Measurements from ENCODE around the gene PPM1B. TPM values are rescaled to one million over a fixed set of nuclear protein-coding genes. Genes with fewer than 3 reads are reported as not detected.

PPM1B gene
- total and polyA plus RNA-seq, 9 of the 15 experiments (the other 6 are each of a cell fraction or from before 2014, with no cell fraction given) = 8.9 to 44.0 (median 28.6) TPM

- in situ Hi-C loops (cut with MboI) (no loop called here), intact Hi-C loops (cut with micrococcal nuclease) (no loop called here)
- BruUV-seq (replicated peaks) = no TSS peak
- DNase-seq (ENCODE audit: extremely low read depth in 1 of 4, low spot score in 3 of 4) = no peak
- Histone ChIP-seq H3K27ac (ENCODE audit: extremely low read depth, low read depth, low read length) (no peak overlapping the region), H3K27me3 (ENCODE audit: control insufficient read depth in 2 of 2, insufficient read depth in 2 of 2, low read length in 2 of 2) (no peaks in the 10 kb centered on the region), H3K9me3 (replicated peaks; ENCODE audit: control insufficient read depth, insufficient read depth, low read depth, low read length) (no peaks in the 10 kb centered on the region), H4K20me1 (replicated peaks; ENCODE audit: control insufficient read depth, insufficient read depth, low read length) (no peaks in the 10 kb centered on the region), H3K9me1 (ENCODE audit: control insufficient read depth, insufficient read depth, low read length) (no peaks in the 10 kb centered on the region), H3K4me2 (ENCODE audit: insufficient read depth, low read length) (no peak overlapping the region), H2AFZ (ENCODE audit: low read depth, low read length) (no peak overlapping the region), H3K9ac (ENCODE audit: insufficient read depth in 1 of 2, low read depth in 2 of 2, low read length in 2 of 2) (no peak overlapping the region), H3K79me2 (ENCODE audit: control insufficient read depth, insufficient read depth, low read length) (peaks cover 27% of the 10 kb centered on the region), H3K4me3 (no peak overlapping the region), H3K36me3 (ENCODE audit: control insufficient read depth, insufficient read depth, low read length) (peaks cover 20% of the 10 kb centered on the region), H3K4me1 (replicated peaks in 1 of 2; ENCODE audit: control insufficient read depth in 2 of 2, insufficient read depth in 2 of 2, low read length in 2 of 2) (no peaks in the 10 kb centered on the region)
- TF ChIP-seq HNRNPL (IDR thresholded peaks at IDR 0.05; ENCODE audit: low read depth, low read length) (no peak), ARHGAP35 (IDR thresholded peaks at IDR 0.05; ENCODE audit: partially characterized antibody) (no peak), ZNF639 (CRISPR knock-in tag; conservative IDR thresholded peaks at IDR 0.05 in 1 of 2, IDR thresholded peaks at IDR 0.05 in 1 of 2) (no peak), ZNF740 (CRISPR knock-in tag; IDR thresholded peaks at IDR 0.05) (no peak), ZNF740 (tag; IDR thresholded peaks at IDR 0.05) (no peak), ZNF133 (CRISPR knock-in tag; IDR thresholded peaks at IDR 0.05) (no peak), DMBX1 (CRISPR knock-in tag; IDR thresholded peaks at IDR 0.05; ENCODE audit: borderline replicate concordance) (no peak), ZNF586 (CRISPR knock-in tag; conservative IDR thresholded peaks at IDR 0.05) (no peak), ASH1L (IDR thresholded peaks at IDR 0.05; ENCODE audit: borderline replicate concordance, low read depth, partially characterized antibody) (no peak), ATF7 (IDR thresholded peaks at IDR 0.05) (no peak), FOXP1 (CRISPR knock-in tag; IDR thresholded peaks at IDR 0.05) (no peak)
- POLR2A ChIA-PET = no interaction called here
- 60% methylated on average over 2 of the region's 2 CpGs for WGBS (ENCODE audit: insufficient coverage, low coverage, missing lambda C conversion rate)
- CTCF ChIA-PET (ENCODE audit: low intra/inter-chr PET ratio) = interaction anchor here (0.5 kb wide), 1 partner anchor 1980 kb away, joined by 3 read pairs; no protein-coding TSS in a partner anchor
- no peak for FAIRE-seq
- ATAC-seq = no peak
Observed at GRCh38 chr2:44210362-44210761, 41.7 kb downstream of the PPM1B start.

Data from K562 (cell line).